Measurements from ENCODE around the gene EOMES.
"Not testable (repeated sequence)": the region's sequence is repeated elsewhere in the genome, so short reads cannot be mapped to it uniquely, and the experiment has no call there.

EOMES gene

DNA sequence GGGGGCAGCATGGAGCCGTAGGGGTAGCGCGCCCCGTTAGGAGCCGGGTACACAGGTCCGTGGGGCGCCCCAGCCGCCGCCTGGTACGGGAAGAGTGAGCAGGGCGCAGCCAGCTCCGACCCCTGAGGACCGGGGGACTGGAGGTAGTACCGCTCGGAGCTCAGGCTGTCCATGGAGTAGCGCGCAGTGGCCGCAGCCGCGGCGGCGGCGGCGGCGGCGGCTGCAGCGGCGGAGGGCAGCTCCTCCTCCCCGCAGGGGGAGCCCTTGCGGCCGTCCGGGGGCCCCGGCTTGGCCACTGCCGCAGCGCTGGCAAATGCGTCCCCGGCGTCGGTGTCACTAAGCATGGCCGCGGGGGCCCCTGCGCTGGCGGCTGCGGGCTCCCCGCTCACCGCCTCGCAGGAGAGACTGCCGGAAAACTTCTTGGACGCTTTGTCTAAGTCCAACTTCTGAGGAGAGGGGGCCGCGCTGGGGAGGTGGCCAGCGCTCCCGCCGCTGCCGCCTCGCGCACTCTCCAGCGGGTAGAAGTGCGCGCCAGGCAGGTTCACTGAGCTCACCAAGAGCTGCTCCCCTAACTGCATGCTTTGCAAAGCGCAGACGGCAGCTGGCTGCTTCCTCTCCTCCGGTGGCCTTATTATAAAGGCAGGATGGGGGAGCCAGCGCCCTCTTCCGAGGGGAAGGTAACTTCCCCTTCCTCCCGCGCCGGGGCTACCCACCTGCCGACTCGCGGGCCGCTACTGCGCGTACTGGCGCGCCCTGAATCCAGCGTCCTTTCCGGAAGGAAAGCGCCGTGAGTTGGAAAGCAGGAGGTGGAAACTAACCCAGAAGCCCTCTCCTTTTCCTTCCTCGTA lies at the start of gene EOMES:
Gene EOMES, minus strand, starts transcription at position 607 of the 848 bp plus-strand sequence. Its CDS starts 29 bp downstream, at position 578.
- no peak for DNase-seq (ENCODE audit: extremely low read depth, low read depth)
- peak within 1 kb of the TSS; percentile 16 for H3K4me3 ChIP-seq (replicated peaks; ENCODE audit: low read depth, low read length)

GRCh38 chr3:27770384-27770783 lies 48.3 kb upstream of the EOMES start:
- not testable (repeated sequence) for DNase-seq (ENCODE audit: extremely low read depth, low read depth); H3K4me3 ChIP-seq (replicated peaks; ENCODE audit: low read depth, low read length)

More for the DNA sequence above, at the start of gene EOMES:
- TF ChIP-seq CTCF (IDR thresholded peaks at IDR 0.05; ENCODE audit: low read depth, low read length, missing control alignments): peak; percentile 2

- no peak for DNase-seq (ENCODE audit: extremely low read depth, low read depth)
- no peak overlapping the region for H3K4me3 ChIP-seq (replicated peaks; ENCODE audit: low read depth, low read length)
- TF ChIP-seq CTCF (IDR thresholded peaks at IDR 0.05; ENCODE audit: low read depth, low read length, missing control alignments): no peak
These were observed 44.9 kb upstream of the EOMES start for GRCh38 chr3:27767000-27767399.

GRCh38 chr3:27758083-27758482 lies 36.0 kb upstream of the EOMES start:
- no peak for DNase-seq (ENCODE audit: extremely low read depth, low read depth)
- TF ChIP-seq CTCF (IDR thresholded peaks at IDR 0.05; ENCODE audit: low read depth, low read length, missing control alignments): no peak
- no peak overlapping the region for H3K4me3 ChIP-seq (replicated peaks; ENCODE audit: low read depth, low read length)

DNA sequence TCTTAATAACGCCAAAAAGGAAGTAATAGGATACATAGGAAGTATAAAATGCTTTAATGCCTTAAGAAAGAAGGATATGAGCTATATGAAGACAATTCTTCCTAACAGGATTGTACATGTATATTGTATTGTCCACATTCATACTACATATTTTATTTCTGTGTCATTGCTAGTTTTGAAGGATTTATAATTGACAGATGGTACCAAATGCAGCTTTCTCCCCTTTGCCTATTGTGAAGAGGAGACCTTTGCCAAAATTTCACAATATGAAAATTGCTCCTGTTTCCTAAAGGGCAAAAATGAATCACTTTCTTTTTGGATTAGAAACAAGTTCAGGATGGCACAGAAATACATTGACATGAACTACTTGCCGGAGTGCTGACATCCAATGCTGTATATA lies 34.8 kb upstream of the EOMES start:
- no peak overlapping the region for H3K4me3 ChIP-seq (replicated peaks; ENCODE audit: low read depth, low read length)
- DNase-seq (ENCODE audit: extremely low read depth, low read depth): no peak
- TF ChIP-seq CTCF (IDR thresholded peaks at IDR 0.05; ENCODE audit: low read depth, low read length, missing control alignments): no peak

DNA sequence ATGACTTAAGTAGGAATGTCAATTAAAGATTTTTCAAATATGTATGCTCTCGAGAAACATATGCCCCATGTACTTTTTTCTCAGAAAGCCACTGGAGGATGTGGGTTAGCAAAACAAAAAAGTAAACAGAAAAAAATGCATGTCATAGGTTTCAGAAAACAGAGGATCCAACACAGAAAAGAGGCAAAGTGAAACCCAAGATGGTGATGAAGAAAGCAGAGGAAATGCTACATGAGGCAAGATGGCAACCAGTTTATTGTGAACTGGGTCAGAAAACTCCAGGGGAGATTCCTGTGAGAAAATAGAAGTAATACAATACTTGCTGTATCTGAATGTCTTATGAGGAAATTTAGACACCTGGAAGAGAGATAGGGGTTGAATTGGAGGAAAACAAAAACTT lies 30.8 kb upstream of the EOMES start:
- DNase-seq (ENCODE audit: extremely low read depth, low read depth): no peak
- no peak overlapping the region for H3K4me3 ChIP-seq (replicated peaks; ENCODE audit: low read depth, low read length)
- no peak for TF ChIP-seq CTCF (IDR thresholded peaks at IDR 0.05; ENCODE audit: low read depth, low read length, missing control alignments)

DNA sequence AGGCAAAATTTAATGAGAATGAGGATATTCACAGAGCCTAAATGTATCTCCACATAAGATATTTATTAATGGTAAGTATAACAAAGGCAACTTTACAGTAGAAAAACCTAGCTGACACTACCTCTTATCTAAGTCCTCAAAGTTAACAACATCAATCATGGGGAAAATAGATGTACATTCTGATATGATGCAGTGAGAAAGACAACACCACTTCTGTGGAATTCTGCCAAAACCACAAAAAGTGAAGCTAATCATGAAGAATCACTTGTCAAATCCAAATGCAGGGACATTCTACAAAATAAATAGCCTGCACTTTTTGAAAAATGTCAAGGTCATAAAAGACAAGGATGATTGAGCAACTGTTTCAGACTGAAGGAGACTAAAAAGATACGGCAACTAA lies 27.5 kb upstream of the EOMES start:
- no peak overlapping the region for H3K4me3 ChIP-seq (replicated peaks; ENCODE audit: low read depth, low read length)
- TF ChIP-seq CTCF (IDR thresholded peaks at IDR 0.05; ENCODE audit: low read depth, low read length, missing control alignments): no peak
- no peak for DNase-seq (ENCODE audit: extremely low read depth, low read depth)

All from HFF-Myc (cell line).